ENCODE measurements around the gene PDE2A.

- no peak for TF ChIP-seq CTCF (IDR thresholded peaks at IDR 0.05)
- TF ChIP-seq POLR2A (IDR thresholded peaks at IDR 0.05; ENCODE audit: low read depth), result no peak
- TF ChIP-seq POLR2AphosphoS5 (IDR thresholded peaks at IDR 0.05), result no peak
These were observed 125.8 kb downstream of the PDE2A start for GRCh38 chr11:72548463-72548862.

Data from esophagus muscularis mucosa (tissue), 3 donors.